Inferior parietal cortex (tissue), 1 donor: ENCODE results near the gene MARK3.
A peak's percentile ranks its signal among the peaks of the same experiment; 100 is the strongest.

ENCODE experiments used
- DNase-seq: peaks from one replicate; pipeline ENCODE4 v3.0.0-alpha.2; 2016; ENCODE audit errors: extremely low spot score

Gene MARK3

DNA sequence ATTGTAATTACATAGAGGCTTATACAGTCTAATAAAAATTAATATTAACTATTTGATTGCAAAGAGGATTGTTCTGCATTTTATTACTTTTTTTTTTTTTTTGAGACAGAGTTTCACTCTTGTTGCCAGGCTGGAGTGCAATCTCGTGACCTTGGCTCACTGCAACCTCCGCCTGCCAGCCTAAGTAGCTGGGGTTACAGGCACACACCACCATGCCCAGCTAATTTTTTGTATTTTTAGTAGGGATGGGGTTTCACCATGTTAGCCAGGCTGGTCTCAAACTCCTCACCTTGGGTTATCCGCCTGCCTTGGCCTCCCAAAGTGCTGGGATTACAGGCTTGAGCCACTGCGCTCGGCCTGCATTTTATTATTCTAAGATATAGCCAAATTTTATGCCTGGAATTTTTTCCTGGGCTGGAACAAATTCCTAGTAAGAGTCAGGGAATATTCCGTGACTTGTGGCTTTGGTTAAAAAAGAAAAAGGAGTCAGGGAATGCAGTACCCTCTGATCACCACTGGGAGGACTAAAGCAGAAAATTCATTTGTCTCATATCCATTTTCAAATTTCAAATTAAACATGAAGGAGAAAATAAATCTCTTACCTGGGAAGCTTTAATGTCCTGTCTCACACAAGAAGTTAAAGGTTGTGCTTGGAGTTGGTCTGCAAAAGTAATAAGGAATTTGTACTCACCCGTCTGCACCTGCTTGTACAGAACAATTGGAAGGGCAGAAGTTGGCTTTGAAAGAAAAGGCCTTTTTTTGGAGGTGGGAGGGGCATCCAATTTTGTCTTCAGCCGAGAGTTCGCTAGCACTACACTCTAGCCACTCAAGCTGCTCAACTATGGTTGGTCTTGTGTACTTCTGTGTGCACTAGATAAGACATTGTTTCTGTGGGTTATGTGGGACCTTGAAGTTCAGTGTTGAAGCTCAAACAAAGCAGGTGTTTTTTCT lies 8.7 kb downstream of the MARK3 start:
- DNase-seq = peak; percentile 67

DNA sequence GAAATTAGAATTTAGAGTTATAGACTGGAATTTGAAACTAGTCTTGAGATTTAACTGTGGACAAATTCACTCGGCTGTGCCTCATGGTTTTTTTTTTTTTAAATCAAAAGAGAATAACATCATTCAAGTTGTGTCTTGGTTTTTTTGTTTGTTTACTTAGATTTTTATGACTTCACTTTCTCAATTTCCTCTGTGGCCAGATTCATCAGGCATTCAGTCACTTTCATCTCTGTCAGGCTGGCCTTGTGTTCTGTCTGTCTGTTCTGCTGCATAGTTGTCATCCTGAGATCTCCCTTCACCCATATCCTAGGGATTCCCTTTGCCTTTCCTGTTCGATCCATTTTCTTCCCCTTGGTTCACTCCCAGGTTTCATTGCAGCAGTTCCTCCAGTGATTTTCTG lies 10.0 kb downstream of the MARK3 start:
- no peak for DNase-seq

DNA sequence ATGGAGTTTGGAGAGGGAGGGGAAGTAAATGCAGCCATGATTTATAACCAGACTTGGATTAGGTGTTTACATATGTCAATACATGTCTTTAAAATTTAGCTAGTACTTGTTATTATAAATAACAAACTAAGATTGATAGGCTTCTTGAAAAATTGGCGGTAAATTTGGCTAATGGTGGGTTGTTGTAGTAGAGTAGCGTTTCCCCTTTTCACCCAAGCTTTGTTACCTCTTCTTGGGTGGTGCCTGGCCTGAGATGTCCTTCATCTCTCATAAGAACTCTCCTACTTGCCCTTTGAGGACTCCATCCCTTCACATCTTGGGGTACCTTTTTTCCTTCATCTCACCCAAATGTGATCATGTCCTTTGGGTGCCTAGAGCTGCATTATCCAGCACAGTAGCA lies 11.2 kb downstream of the MARK3 start:
- no peak for DNase-seq

DNA sequence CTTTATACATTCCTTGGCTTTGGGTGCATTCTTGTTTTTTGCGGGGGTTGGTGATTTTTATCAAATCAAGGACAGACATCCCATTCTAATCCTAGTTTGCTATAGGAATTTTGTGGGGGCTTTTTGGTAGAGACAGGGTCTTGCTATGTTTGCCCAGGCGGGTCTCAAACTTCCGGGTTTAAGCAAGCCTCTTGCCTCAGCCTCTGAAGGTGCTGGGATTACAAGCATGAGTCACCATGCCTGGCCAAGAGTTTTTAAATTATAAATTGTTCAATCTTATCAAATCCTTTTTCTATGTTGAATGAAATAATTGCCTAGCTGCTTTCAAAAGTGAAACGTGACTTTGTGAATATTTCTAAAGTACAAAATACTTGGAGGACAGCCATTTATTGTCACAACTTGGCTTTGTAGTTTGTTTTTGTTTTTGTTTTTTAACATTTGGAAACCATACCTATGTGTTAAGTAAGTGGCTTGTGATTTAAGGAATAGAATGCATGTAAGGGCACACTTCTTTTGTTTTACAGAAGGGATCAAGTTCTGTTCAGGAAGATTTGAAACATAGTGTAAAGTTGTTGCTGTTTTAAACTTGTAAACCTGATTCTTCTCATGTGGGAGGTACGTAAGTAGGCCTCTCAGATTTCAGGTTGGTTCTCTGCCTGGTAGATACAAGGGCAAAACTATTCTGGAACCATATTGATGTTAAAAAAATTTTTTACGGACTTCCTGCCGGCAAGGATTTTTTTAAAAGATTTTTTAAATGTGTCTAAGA lies 13.4 kb downstream of the MARK3 start:
- DNase-seq = no peak

DNA sequence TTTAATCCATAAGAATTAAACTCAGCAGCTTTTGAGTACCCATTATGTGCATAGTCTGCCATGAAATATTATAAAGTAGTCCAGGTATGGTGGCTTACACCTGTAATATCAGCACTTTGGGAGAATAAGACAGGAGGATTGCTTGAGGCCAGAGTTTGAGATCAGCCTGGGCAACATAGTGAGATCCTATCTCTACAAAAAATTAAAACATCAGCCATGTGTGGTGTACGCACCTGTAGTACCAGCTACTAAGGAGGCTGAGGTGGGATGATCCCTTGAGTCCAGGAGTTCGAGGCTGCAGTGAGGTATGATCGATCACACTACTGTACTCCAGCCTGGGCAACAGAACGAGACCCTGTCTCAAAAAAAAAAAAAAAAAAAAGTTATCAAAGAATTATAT lies 15.3 kb downstream of the MARK3 start:
- DNase-seq = no peak

DNA sequence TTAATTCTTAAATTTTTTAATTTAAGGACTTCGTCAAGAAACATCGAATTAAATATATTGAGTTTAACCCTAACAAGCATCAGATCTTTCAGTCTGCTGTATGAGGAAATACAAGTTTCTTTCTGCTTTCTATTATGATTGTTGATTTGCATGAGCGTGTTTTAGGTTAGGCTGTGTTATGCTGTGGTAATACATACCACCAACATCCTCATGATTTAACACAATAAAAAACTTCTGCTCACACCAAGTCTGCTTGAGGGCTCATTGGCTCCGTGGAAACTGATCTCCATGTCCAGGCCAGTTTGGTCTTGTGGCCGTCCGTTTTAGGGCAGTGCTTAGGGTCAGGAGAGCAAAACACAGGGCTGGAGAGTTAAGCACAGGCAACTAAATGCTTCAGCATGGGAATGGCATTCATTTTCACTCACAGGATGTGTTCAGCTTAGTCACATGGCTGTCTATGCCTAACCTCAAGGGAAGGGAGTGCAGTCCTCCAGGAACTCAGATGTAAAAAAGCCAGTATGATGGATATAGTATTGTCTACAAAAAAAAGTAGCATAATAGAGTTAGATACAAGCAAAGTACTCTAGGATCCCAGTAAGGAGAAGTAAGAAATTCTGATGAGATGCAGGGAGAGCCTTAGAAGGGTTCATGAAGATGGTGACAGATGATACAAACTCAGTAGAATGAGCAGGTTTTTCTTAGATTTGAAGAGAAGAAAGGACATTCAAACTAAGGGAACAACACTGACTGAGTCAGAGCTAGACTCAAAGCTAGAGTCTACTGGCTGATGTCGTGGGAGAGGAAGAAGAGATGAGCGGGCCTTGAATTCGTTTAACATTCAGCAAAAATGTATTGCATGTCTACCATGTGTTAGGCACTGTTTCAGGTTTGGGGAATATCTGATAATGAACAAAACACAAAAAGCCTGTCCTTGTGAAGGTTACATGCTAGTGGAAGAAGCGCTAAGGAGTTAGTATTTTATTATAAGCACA lies 16.3 kb downstream of the MARK3 start:
- no peak for DNase-seq

DNA sequence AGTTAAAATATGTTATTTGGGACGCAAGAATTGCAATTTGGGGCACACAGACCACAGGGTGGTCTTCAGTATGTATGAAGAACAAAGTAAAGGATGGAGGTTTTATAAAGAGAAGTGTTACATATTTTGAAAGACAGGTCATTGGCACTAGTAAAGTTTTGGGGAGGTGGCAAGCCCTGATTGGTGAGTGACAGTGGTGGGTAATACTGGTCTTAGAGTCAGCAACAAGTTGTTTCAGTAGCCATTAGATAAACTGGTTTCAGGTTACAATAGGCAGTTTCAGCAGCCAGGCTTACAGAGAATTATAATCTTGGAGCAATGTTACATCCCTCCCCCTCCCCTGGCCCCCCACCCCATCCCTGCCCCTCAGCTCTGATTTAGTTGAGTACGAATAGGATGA lies 17.5 kb downstream of the MARK3 start:
- no peak for DNase-seq

DNA sequence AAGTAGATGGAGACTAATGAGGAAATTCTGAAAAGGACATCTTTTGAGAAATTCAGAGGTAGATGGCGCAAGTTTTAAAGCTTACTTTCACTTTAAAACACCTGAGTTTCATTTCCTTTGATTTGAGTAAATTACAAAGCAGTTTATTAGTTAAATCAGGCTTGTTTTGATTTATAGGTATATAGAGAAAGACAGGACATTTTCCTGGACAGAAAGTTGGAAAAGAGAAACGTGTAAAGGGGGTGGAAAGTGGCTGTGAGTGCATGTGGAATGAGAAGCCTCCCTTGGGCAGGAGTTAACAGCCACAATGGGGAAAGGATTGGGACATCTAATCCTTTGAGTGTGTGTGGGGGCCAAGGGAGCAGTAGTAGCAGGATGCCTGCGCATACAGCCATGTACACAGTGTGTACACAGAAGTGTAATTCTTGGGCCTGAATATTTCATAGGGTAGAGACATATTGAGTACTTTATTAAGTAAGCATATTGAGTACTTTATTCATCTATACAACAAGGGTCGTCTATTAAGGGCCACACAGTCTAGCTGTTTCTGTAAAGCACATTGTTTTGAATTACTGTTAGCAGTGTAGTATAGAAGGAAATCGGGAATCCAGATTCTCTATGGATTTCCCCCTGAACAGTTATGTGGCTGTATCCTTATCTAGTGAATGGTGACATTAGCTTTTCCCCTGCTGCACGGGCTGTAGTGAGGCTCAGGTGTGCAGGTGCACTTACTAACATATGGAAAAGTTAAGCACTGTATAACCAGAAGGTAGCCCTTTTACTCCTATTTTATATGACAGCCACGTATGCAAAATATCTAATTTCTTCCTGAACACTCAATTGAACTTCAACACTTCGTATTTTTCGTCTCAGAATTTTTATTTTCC lies 19.1 kb downstream of the MARK3 start:
- no peak for DNase-seq

DNA sequence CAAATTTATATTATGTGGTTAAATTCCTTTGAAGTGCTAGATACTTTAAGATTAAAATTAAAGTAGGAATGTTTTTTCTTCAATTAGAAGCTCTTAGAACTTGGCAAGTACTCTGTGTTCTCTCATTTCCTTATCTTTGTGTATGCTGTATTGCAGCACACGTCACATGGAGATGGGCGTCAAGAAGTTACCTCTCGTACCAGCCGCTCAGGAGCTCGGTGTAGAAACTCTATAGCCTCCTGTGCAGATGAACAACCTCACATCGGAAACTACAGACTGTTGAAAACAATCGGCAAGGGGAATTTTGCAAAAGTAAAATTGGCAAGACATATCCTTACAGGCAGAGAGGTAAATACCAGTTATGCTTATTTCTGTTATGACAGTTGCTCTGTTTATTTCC lies 19.7 kb downstream of the MARK3 start:
- DNase-seq = no peak

DNA sequence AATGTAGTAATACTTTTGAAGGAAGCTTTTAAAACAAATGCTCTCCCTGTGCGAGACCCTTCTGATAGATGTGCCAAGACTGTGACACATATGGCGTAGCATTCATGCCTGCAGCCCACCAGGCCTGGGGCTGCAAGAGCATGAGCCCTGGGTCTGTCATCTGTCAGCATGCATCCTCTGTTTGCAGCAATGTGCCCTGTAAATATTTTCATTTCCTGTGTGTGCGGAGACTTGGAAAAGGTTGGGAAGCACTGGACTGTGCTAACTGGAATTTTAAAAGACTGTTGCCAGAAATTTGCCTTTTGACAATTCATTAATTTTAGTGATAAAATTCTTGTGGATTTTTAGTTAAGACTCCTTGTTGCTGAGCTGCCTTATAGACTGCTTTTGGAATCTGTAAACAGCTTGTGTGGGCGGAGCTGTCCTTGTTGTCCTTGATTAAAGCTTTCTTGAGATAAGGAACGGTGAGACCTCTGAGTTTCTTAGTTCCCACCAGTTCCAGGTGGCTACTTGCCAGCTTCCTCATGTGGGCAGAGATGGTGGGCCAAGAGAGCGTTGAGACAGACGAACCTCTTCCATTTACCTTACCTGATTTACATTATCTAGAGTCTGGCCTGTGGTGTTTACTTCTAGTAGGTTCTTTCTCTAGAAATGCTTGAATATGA lies 23.4 kb downstream of the MARK3 start:
- no peak for DNase-seq

DNA sequence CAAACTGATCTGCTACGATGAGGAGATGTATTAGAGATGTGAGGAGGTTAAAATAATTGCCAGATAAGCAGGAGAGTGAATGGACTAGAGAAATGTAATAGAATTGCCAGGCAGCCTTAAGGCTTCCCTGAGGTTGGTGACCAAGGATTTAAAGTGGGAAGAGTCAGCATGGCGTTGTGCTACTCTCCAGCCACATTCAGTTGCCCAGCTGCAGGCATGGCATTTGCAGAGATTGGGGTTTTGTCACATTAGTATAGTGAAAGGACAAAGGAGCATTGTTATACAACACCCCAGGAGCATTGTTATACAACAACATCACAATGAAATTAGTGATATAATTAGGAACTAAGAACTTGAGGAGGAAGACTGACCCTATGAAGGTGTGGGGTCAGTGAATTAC lies 31.7 kb downstream of the MARK3 start:
- DNase-seq = peak; percentile 39

DNA sequence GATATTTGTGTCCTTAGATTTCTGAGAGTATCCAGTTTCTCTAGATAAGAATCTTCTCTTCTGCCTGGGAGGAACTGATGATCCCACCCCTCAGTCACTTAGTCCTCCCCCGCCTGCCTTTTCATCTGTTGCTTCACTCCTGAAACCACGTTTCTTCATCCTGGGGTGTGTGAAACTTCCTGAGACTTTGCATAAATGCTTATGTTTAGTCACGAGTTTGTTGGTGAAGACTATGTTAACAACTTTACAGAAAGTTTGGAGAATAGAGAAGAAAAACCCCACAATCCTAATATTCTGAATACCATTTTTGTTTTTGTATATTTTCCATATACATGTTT lies 33.2 kb downstream of the MARK3 start:
- no peak for DNase-seq

DNA sequence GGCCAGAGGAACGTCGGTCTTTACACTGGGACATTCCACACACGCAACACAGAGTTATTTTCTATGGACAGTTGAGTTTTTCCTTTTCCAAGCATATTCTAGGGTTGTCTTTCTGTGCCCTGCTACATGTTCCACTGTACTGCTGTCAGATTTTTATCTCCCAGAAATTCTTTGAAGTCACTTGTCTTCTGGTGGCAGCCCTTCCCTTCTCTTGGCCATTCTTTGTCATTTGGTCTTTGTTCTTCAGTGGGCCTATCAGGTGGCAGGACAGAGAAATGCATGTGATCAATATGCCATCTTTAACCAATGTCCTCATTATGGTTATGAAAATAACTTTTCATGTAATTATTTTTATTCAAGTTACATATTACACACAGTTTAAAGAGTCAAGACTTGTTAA lies 36.3 kb downstream of the MARK3 start:
- DNase-seq = no peak

DNA sequence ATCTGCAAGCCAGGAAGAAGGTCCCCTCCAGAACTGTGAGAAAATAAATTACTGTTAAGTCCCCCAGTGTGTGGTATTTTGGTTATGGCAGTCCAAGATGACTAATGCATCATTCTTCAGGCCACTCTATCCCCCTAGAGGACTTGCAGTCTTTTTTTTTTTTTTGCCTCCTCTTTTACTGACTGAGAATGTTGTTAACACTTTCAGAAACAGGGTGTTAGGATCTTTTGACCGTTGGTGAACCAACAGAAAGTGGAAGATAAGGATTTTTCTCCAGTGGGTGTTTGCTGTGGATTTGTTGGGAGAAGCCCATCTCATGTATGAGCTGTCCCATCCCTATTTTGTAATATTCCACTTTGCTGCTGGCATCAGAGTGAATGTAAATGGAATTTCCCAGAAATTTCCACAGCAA lies 37.8 kb downstream of the MARK3 start:
- DNase-seq = no peak

DNA sequence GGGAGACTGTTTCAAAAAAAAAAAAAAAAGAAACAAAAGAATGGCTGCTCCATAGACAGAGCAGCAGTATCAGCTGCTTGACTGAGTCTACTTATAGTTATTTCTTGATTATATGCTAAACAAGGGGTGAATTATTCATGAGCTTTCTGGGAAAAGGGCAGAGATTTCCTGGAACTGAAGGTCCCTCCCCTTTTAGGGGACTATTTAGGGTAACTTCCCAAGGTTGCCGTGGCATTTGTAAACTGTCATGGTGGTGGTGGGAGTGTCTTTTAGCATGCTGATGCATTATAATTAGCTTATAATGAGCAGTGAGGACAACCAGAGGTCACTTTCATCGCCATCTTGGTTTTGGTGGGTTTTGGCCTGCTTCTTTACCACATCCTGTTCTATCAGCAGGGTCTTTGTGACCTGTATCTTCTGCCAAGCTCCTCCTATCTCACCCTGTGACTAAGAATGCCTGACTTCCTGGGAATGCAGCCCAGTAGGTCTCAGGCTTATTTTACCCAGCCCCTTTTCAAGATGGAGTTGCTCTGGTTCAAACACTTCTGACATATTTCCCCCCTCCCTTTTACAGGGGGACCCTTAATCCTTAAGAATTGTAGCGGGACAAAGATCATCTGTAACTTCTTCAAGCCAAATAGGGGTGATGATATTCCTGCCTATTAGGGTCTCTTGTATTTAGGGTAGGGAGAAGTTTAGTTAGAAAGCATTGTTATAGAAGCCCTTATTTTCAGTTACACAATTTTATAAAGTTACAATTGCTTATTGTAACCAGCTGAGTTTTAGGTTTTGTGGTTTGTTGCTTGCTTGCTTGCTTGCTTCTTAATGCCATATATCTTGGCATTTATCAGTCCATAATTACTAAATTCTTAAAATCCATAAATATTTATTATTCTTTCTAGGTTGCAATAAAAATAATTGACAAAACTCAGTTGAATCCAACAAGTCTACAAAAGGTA lies 42.5 kb downstream of the MARK3 start:
- no peak for DNase-seq

DNA sequence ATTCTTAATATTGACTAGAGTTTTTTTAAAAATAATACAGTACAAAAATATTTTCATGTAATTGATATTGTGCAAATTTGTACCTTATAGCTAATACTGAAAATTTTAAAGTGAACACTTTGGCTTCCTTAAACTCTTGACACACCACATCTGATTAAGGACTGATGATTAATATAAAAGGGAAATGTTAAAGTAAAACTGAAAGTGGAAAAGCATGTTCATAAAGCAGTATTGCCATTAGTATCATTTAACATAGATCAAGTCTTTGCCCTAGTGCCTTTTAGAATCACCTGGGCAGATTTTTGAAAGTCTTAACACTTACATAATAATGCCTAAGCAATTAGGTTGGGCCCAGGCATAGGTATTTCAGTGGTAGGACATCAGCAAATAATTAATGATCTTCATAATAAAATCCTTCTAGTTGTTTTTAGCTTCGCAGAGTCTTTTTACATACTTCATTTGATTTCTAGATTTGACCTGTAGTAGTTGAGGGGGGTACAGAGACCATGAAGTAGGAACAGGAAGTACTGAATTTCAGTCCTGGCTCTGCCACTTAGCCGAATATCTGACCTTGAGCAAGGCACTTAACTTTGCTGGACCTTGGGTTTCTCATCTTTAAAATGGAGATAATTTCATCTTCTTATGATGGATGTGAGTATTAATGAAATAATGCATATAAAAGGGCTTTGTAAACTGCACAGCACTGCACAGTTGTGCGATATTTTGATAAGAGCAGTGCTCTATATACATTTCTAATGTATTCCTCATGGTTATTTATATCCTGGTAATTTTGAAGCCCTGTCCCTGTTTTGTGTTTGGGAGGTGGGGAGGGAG lies 43.7 kb downstream of the MARK3 start:
- DNase-seq = no peak

DNA sequence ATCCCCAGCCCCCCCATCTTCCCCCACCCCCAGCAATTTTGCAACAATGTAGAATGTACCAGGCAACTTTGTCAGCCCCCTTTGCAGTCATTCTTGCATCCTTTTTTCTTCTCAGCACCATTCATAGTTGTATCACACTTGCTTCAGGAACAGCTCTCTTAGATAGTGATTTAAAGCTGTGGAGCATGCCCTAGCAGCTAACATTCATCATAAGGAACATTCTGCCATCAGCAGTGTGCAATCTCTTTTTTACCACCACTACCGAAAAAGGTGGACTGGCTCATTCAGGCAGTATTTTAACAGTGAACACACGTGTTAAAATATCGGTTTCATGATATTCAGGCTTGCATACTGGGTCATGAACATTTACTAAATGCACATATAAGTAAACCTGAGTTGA lies 45.1 kb downstream of the MARK3 start:
- DNase-seq = no peak

DNA sequence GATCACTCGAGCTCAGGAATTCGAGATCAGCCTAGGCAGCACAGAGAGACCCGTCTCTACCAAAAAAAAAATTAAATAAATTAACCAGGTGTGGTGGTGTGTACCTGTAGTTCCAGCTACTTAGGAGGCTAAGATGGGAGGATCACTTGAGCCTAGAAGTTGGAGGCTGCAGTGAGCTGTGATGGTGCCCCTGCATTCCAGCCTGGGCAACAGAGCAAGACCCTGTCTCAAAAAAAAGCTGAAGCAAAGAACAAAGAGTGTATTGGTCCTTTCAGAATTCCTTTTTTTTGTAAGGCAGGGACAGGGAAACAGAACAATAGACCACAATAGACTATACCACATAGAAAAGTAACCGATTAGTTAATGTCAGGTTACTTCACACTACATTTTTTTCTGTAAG lies 47.4 kb downstream of the MARK3 start:
- DNase-seq = no peak
